HCT116 (cell line): ENCODE results near the gene LALBA. TPM values are rescaled to one million over a fixed set of nuclear protein-coding genes. Genes with fewer than 3 reads are reported as not detected.

Source experiments
- total RNA-seq: library from RNA; stranded (reverse); gene quantifications from one replicate; pipeline ENCODE4 v1.2.1, GENCODE V29; 2021; ENCODE audit not compliant: unreplicated experiment

The LALBA gene
- total RNA-seq, 1 experiment from 2014 or later = not detected

Other genes starting within 250 kb of the LALBA start
- 12.1 TPM for gene ZNF641, start 219.1 kb downstream of the LALBA start, total RNA-seq
- gene ANP32D, start 97.5 kb downstream of the LALBA start, total RNA-seq = not detected
- not detected for gene C12orf54, start 87.5 kb downstream of the LALBA start, total RNA-seq
- gene OR8S1, start 44.4 kb downstream of the LALBA start, total RNA-seq = not detected
- 41.6 TPM for gene KANSL2, start 112.2 kb upstream of the LALBA start, total RNA-seq
- gene CCNT1, start 146.7 kb upstream of the LALBA start, total RNA-seq = 69.4 TPM
- 24.9 TPM for gene ADCY6, start 219.0 kb upstream of the LALBA start, total RNA-seq
- gene CACNB3, start 248.4 kb upstream of the LALBA start, total RNA-seq = 22.0 TPM